Parathyroid adenoma (tissue), 2 donors: ENCODE data around the gene PCDH9.

Source experiments
- H2AFZ ChIP-seq: fragments of 300-600 bp; sonication (generic); one replicate; pipeline ENCODE4 v1.7.0; 2017; ENCODE audit warnings: antibody characterized with exemption, mild to moderate bottlenecking
- H3K27ac ChIP-seq: fragments of 300-600 bp; sonication (generic); one replicate; pipeline ENCODE4 v1.7.0; 2017
- H3K27me3 ChIP-seq: fragments of 300-600 bp; sonication (generic); one replicate; pipeline ENCODE4 v1.7.0; 2017; ENCODE audit warnings: low read length; ENCODE audit not compliant: control insufficient read depth, insufficient read depth
- H3K36me3 ChIP-seq: fragments of 300-600 bp; sonication (generic); one replicate; pipeline ENCODE4 v1.7.0; 2017; ENCODE audit warnings: low read length; ENCODE audit not compliant: control insufficient read depth, insufficient read depth
- H3K4me1 ChIP-seq: fragments of 300-600 bp; sonication (generic); one replicate; pipeline ENCODE4 v1.7.0; 2017; ENCODE audit warnings: control low read depth
- H3K4me2 ChIP-seq: fragments of 300-600 bp; sonication (generic); one replicate; pipeline ENCODE4 v1.7.0; 2017; ENCODE audit warnings: low read length
- H3K4me3 ChIP-seq: fragments of 300-600 bp; sonication (generic); one replicate; pipeline ENCODE4 v1.7.0; 2017; ENCODE audit warnings: low read depth, low read length
- H3K79me2 ChIP-seq: fragments of 300-600 bp; sonication (generic); one replicate; pipeline ENCODE4 v1.7.0; 2017; ENCODE audit warnings: control low read depth
- H3K9ac ChIP-seq: fragments of 300-600 bp; sonication (generic); one replicate; pipeline ENCODE4 v1.7.0; 2017; ENCODE audit warnings: mild to moderate bottlenecking
- H3K9me3 ChIP-seq: fragments of 300-600 bp; sonication (generic); one replicate; pipeline ENCODE4 v1.7.0; 2017; ENCODE audit warnings: low read length; ENCODE audit not compliant: control insufficient read depth
- TF ChIP-seq, protein P1 (sequence below): fragments of 300-600 bp; sonication (generic); IDR thresholded peaks from one replicate; pipeline ENCODE4 v1.7.0; 2017; ENCODE audit warnings: antibody characterized with exemption, mild to moderate bottlenecking
- donor health status: primary hyperparathyroidism.

PCDH9 gene

DNA sequence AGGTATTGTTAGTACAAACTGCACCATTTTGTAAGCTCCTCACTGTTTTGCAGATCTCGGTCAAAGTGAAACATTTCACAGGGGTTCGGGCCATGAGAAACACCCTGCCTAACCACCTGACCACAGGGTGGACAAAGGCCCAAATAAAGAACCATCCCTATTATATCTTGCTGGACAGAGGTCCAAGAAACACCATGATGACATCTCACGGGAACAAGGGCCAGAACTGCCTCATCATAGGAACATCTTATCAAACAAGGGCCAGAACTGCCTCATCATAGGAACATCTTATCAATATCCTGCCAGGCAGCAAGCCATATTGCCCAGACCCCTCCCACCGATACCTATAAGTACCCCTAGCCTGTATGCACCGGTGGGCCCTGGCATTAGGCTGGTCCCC, 99.7 kb downstream of the PCDH9 start:
- H3K9ac ChIP-seq = no peak overlapping the region
- no peak overlapping the region for H2AFZ ChIP-seq
- H3K4me1 ChIP-seq = no peaks in the 10 kb centered on the region
- no peak overlapping the region for H3K4me3 ChIP-seq
- TF ChIP-seq, protein P1, sequence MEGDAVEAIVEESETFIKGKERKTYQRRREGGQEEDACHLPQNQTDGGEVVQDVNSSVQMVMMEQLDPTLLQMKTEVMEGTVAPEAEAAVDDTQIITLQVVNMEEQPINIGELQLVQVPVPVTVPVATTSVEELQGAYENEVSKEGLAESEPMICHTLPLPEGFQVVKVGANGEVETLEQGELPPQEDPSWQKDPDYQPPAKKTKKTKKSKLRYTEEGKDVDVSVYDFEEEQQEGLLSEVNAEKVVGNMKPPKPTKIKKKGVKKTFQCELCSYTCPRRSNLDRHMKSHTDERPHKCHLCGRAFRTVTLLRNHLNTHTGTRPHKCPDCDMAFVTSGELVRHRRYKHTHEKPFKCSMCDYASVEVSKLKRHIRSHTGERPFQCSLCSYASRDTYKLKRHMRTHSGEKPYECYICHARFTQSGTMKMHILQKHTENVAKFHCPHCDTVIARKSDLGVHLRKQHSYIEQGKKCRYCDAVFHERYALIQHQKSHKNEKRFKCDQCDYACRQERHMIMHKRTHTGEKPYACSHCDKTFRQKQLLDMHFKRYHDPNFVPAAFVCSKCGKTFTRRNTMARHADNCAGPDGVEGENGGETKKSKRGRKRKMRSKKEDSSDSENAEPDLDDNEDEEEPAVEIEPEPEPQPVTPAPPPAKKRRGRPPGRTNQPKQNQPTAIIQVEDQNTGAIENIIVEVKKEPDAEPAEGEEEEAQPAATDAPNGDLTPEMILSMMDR = no peak
- H3K9me3 ChIP-seq = no peaks in the 10 kb centered on the region
- no peak overlapping the region for H3K27ac ChIP-seq
- no peaks in the 10 kb centered on the region for H3K36me3 ChIP-seq
- H3K79me2 ChIP-seq = no peaks in the 10 kb centered on the region
- H3K4me2 ChIP-seq = no peak overlapping the region
- no peaks in the 10 kb centered on the region for H3K27me3 ChIP-seq

DNA sequence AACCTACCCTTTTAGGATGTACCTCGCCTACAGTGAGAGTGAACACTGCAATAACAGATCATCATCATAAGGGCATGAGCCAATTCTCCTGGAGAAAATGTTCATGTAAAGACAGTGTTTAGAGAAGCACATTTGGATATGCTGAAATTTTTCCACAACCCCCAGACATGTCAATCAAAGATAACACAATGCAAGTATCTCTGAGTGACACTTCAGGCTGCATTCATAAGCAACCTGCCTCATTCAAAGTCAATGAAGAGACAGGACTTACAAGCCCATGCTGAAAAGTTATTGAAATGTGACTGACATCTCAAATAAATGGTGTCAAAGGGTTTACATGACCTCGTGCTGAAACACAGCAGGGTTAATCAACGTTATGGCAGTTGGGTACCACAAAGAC, 102.0 kb downstream of the PCDH9 start:
- Histone ChIP-seq H3K4me2 (no peak overlapping the region), H3K9ac (no peak overlapping the region)
- TF ChIP-seq, protein P1 = no peak

DNA sequence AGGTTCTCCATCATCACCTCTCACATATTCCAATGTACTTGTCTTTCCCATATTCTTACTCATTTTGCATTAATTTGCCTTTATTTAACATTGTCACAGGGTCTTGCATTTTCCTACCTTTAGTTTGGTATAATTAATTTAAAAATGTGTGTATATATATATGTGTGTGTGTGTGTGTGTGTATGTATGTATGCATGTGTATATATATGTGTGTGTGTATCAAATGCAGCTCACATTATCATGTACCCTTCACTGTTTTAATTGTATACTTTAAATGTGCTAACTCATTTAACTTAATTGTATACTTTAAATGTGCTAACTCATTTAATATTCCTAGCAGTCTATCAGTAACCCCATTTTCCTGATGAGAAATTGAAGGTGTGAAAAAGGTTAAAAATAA, 104.5 kb downstream of the PCDH9 start:
- no peak overlapping the region for H3K4me2 ChIP-seq
- H3K36me3 ChIP-seq = no peaks in the 10 kb centered on the region
- TF ChIP-seq, protein P1 = no peak
- no peaks in the 10 kb centered on the region for H3K27me3 ChIP-seq
- no peaks in the 10 kb centered on the region for H3K9me3 ChIP-seq
- no peak overlapping the region for H2AFZ ChIP-seq
- H3K4me1 ChIP-seq = no peaks in the 10 kb centered on the region
- H3K4me3 ChIP-seq = no peak overlapping the region
- no peak overlapping the region for H3K9ac ChIP-seq
- H3K79me2 ChIP-seq = no peaks in the 10 kb centered on the region
- H3K27ac ChIP-seq = no peak overlapping the region

More for the DNA sequence above, 102.0 kb downstream of the PCDH9 start:
- Histone ChIP-seq H3K27me3 (no peaks in the 10 kb centered on the region), H3K9me3 (no peaks in the 10 kb centered on the region), H3K4me1 (no peaks in the 10 kb centered on the region), H3K27ac (no peak overlapping the region), H3K36me3 (no peaks in the 10 kb centered on the region), H3K79me2 (no peaks in the 10 kb centered on the region), H3K4me3 (no peak overlapping the region), H2AFZ (no peak overlapping the region)

DNA sequence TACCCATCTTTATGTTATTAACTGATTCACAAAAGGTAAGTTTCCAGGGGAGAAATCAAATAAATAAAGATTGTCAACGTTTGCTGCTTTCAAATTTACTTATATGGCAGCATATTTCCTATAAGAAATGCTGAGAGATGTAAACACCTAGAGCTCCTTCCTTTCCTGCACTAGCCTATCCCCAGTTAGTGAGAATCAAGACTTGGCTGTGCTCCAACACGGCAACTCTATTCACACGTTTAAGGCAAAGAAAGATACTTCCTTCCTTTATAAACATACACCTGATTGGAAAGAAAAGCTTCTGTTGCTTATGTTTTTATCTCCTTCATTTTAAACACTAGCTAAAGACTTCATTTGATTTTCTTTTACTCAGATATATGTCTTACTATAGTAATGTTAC, 107.0 kb downstream of the PCDH9 start:
- H3K27me3 ChIP-seq = no peaks in the 10 kb centered on the region
- H3K4me3 ChIP-seq = no peak overlapping the region
- H3K36me3 ChIP-seq = no peaks in the 10 kb centered on the region
- no peaks in the 10 kb centered on the region for H3K79me2 ChIP-seq
- no peaks in the 10 kb centered on the region for H3K9me3 ChIP-seq
- no peak overlapping the region for H3K9ac ChIP-seq
- no peak overlapping the region for H3K27ac ChIP-seq
- H2AFZ ChIP-seq = no peak overlapping the region
- no peak overlapping the region for H3K4me2 ChIP-seq
- TF ChIP-seq, protein P1 = no peak
- no peaks in the 10 kb centered on the region for H3K4me1 ChIP-seq

DNA sequence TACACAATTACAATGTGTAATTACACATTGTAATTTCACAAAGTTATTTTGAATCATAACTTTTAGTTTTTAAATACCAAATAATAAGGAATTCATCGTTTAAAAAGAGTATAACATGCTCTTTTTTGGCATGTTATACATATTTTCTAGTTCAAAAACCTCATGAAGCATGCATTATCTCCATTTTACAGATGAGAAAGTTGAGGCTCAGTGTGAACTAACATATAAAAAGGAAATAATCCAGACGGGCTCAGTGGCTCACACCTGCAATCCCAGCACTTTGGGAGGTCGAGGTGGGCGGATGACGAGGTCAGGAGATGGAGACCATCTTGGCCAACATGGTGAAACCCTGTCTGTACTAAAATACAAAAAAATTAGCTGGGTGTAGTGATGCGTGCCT, 107.9 kb downstream of the PCDH9 start:
- no peak overlapping the region for H3K27ac ChIP-seq
- no peaks in the 10 kb centered on the region for H3K4me1 ChIP-seq

More for the DNA sequence above, 107.9 kb downstream of the PCDH9 start:
- Histone ChIP-seq H3K9me3 (no peaks in the 10 kb centered on the region), H3K4me2 (no peak overlapping the region), H3K27me3 (no peaks in the 10 kb centered on the region), H3K4me3 (no peak overlapping the region), H3K36me3 (no peaks in the 10 kb centered on the region), H3K9ac (no peak overlapping the region), H2AFZ (no peak overlapping the region), H3K79me2 (no peaks in the 10 kb centered on the region)
- TF ChIP-seq, protein P1 = no peak
